SK-N-SH treated with all-trans-retinoic acid at 6 μM for 48 hours (cell line): ENCODE measurements around the gene ORM2.

ENCODE experiments used
- GLIS3 ChIP-seq: fragments of 250-450 bp; sonication (Bioruptor Pico); IDR thresholded peaks from 2 replicates; pipeline ENCODE4 v1.5.0; 2020; ENCODE audit warnings: mild to moderate bottlenecking, moderate library complexity
- OSR1 ChIP-seq: fragments of 250-450 bp; sonication (Bioruptor Pico); IDR thresholded peaks from 2 replicates; pipeline ENCODE4 v1.8.0; 2022; ENCODE audit warnings: moderate library complexity, mild to moderate bottlenecking, inconsistent platforms

- TF ChIP-seq OSR1 (CRISPR knock-in tag) (no peak), GLIS3 (CRISPR knock-in tag) (no peak)
Observed at GRCh38 chr9:114282926-114283325, 46.7 kb upstream of the ORM2 start.
